ENCODE data around the gene PTGIS. TPM values are rescaled to one million over a fixed set of nuclear protein-coding genes. Genes with fewer than 3 reads are reported as not detected.

PTGIS gene
- total and polyA plus RNA-seq, 2 donors (not counting 3 experiments of a cell fraction or from before 2014, with no cell fraction given): 6.2 to 11.8 TPM

GRCh38 chr20:49594143-49594930 is 26.4 kb upstream of the PTGIS start:
- no peak overlapping the region for H3K4me2 ChIP-seq (ENCODE audit: insufficient read depth, low read length)

GRCh38 chr20:49593466-49594142 is 25.7 kb upstream of the PTGIS start:
- intact Hi-C loops (cut with micrococcal nuclease) (no loop called here), dilution Hi-C loops (cut with MboI; ENCODE audit: extremely low pct_ligation_motif_present, low sequenced_read_pairs) (no loop called here)
- DNase-seq (ENCODE audit: low read depth, low spot score): no peak
- H3K79me2 ChIP-seq (ENCODE audit: control insufficient read depth, insufficient read depth, low read length): no peaks in the 10 kb centered on the region
- TF ChIP-seq MAX (IDR thresholded peaks at IDR 0.05; ENCODE audit: insufficient read depth, insufficient read length) (no peak), JUN (IDR thresholded peaks at IDR 0.05; ENCODE audit: borderline replicate concordance, insufficient read depth, insufficient read length, low read depth) (no peak)
- H4K20me1 ChIP-seq (replicated peaks; ENCODE audit: control insufficient read depth, extremely low read depth, insufficient read depth, low read length): no peaks in the 10 kb centered on the region
- CTCF ChIA-PET: interaction anchor here (0.6 to 24.6 kb wide), 3 partner anchors 16 to 52 kb away, joined by 3 to 962 read pairs (median 3); no protein-coding TSS in a partner anchor
- H3K9me1 ChIP-seq (replicated peaks; ENCODE audit: control insufficient read depth, extremely low read depth, insufficient read depth, low read length): no peaks in the 10 kb centered on the region
- H3K4me2 ChIP-seq (ENCODE audit: insufficient read depth, low read length): no peak overlapping the region
- no peaks in the 10 kb centered on the region for H3K9me3 ChIP-seq (replicated peaks; ENCODE audit: control insufficient read depth, insufficient read depth, low read length)
- no peaks in the 10 kb centered on the region for H3K27me3 ChIP-seq (ENCODE audit: control insufficient read depth in 2 of 2, insufficient read depth in 2 of 2, low read length in 2 of 2)
- BruUV-seq (replicated peaks): no TSS peak
- H3K27ac ChIP-seq (ENCODE audit: insufficient read depth, low read depth, low read length): no peak overlapping the region
- POLR2A ChIA-PET: no interaction called here
- no peak overlapping the region for H2AFZ ChIP-seq (ENCODE audit: low read depth, low read length)
- peaks cover 19% of the 10 kb centered on the region for H3K4me1 ChIP-seq (ENCODE audit: control insufficient read depth, extremely low read depth, insufficient read depth, low read length)
- H3K36me3 ChIP-seq (ENCODE audit: control insufficient read depth in 2 of 2, extremely low read depth in 1 of 2, insufficient read depth in 2 of 2, low read length in 2 of 2): no peaks in the 10 kb centered on the region
- no peak overlapping the region for H3K4me3 ChIP-seq (replicated peaks in 1 of 3; ENCODE audit: insufficient read depth in 1 of 3, low read depth in 1 of 3, low read length in 3 of 3)
- no peak overlapping the region for H3K9ac ChIP-seq (replicated peaks; ENCODE audit: extremely low read depth, insufficient read depth, low read length)
- no peak for FAIRE-seq

More at GRCh38 chr20:49594143-49594930, 26.4 kb upstream of the PTGIS start:
- Histone ChIP-seq H3K4me1 (ENCODE audit: control insufficient read depth, extremely low read depth, insufficient read depth, low read length) (peaks cover 19% of the 10 kb centered on the region), H4K20me1 (replicated peaks; ENCODE audit: control insufficient read depth, extremely low read depth, insufficient read depth, low read length) (no peaks in the 10 kb centered on the region), H2AFZ (ENCODE audit: low read depth, low read length) (peak overlapping the region; percentile 19), H3K27ac (ENCODE audit: insufficient read depth, low read depth, low read length) (no peak overlapping the region), H3K27me3 (ENCODE audit: control insufficient read depth in 2 of 2, insufficient read depth in 2 of 2, low read length in 2 of 2) (no peaks in the 10 kb centered on the region), H3K9me1 (replicated peaks; ENCODE audit: control insufficient read depth, extremely low read depth, insufficient read depth, low read length) (no peaks in the 10 kb centered on the region), H3K4me3 (replicated peaks in 1 of 3; ENCODE audit: insufficient read depth in 1 of 3, low read depth in 1 of 3, low read length in 3 of 3) (no peak overlapping the region), H3K79me2 (ENCODE audit: control insufficient read depth, insufficient read depth, low read length) (no peaks in the 10 kb centered on the region), H3K9me3 (replicated peaks; ENCODE audit: control insufficient read depth, insufficient read depth, low read length) (no peaks in the 10 kb centered on the region), H3K36me3 (ENCODE audit: control insufficient read depth in 2 of 2, extremely low read depth in 1 of 2, insufficient read depth in 2 of 2, low read length in 2 of 2) (no peaks in the 10 kb centered on the region), H3K9ac (replicated peaks; ENCODE audit: extremely low read depth, insufficient read depth, low read length) (no peak overlapping the region)
- intact Hi-C loops (cut with micrococcal nuclease) (no loop called here), dilution Hi-C loops (cut with MboI; ENCODE audit: extremely low pct_ligation_motif_present, low sequenced_read_pairs) (no loop called here)
- peak; percentile 28 for DNase-seq (ENCODE audit: low read depth, low spot score)
- ChIA-PET POLR2A (no interaction called here), CTCF (interaction anchor here (0.6 to 24.6 kb wide), 4 partner anchors 9 to 53 kb away, joined by 3 to 962 read pairs (median 4); no protein-coding TSS in a partner anchor)
- no TSS peak for BruUV-seq (replicated peaks)
- FAIRE-seq: peak; percentile 83
- TF ChIP-seq GATA2 (IDR thresholded peaks at IDR 0.05; ENCODE audit: insufficient read depth, insufficient read length, low read depth, low read length) (peak; percentile 22), FOS (IDR thresholded peaks at IDR 0.05; ENCODE audit: borderline replicate concordance, insufficient read depth, low read length) (peak; percentile 37), JUN (IDR thresholded peaks at IDR 0.05; ENCODE audit: borderline replicate concordance, insufficient read depth, insufficient read length, low read depth) (no peak)
